DMS53 treated with DMSO at 0.1 percent for 48 hours (cell line): Measurements from ENCODE around the gene EIF4G3.

Experiments used
- DNase-seq: peaks from one replicate; lab custom pipeline; 2025; ENCODE audit not compliant: unreplicated experiment; lab: John Stamatoyannopoulos, UW

EIF4G3 gene

DNA sequence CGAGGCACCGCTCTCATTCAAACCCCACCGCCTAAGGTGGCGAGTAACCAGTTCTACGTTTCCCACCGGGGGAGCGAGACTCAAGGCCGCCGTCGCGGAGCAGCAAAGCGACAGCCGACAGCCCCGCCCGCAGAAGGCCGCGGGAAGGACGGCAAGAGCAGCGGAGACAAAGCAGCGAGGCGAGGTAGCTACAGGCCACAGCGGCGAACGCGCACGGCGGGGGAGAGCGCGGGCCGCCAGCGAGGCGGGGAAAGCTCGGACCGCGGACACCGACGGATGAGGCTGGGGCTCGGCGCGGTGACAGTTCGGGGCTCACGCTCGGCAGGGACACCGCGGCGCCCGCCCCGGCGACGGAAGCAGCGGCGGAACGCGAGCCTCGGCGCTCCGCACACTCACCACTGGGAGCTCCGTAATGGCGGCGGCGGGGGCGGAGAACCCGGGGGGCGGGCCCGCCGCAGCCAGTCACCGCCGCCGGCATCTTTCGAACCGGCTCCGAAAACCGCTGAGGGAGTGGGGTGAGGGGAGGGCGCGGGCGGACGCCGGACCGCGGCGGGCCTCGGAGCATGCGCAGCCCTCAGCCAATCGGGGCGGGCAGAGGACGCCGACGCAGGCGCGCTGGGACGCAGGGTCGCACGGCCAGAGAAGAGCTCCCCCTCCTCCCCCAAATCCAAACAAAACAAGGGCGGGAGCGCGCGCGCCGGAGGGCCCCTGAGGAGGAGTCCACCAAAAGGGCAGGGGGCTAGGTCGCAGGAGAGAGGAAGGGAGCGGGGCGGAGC lies 390.3 kb downstream of the EIF4G3 start:
- DNase-seq = peak; percentile 92

DNA sequence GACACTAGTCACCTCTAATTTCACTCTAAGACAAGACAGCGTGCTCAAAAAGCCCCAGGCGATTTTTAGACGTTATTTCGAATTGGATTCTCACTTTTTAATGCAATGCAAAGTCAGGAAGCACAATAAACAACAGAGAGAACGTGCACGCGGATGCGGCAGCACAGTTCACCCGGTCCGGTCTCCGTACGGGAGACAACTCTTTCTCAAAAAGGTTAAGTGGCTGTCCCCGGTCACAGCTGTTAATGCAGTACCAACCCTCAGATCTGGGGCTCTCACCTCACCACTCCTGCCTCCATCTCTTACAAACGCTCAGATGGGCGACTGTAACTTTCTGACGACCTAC lies 390.8 kb downstream of the EIF4G3 start:
- DNase-seq = no peak

- no peak for DNase-seq
Measured at GRCh38 chr1:20775700-20776099, 401.0 kb downstream of the EIF4G3 start.

GRCh38 chr1:20771780-20772179 lies 404.9 kb downstream of the EIF4G3 start:
- DNase-seq = no peak

DNA sequence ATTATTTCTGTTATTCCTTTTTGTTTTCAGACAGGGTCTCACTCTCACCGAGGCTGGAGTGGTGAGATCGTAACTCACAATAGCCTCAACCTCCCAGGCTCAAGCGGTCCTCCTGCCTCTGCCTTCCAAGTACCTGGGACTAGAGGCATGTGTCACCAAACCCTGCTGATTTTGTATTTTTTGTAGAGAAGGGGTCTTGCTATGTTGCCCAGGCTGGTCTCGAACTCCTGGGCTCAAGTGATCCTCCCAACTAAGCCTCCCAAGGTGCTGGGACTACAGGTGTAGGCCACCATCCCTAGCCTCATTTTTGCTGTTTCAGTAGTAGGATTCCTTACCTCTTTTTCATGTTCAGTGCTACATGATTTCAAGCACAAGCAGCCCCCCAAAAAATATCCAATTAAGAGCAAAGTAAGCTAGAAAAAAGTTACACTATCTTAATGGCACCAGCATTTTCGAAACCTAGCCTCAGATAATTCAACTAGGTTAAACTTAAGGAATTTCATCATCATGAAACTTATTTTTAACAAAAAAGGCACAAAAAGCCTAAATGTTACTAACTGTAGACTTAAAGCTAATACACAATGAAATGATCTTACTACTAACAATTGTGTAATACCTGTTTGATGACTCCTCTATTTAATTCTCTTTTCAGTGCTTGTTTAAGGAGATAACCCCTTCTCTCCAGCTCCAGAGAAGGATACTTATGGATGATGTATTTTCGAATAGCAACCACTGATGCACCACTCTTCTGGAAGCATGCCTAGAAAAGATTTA lies 406.2 kb downstream of the EIF4G3 start:
- DNase-seq = no peak

DNA sequence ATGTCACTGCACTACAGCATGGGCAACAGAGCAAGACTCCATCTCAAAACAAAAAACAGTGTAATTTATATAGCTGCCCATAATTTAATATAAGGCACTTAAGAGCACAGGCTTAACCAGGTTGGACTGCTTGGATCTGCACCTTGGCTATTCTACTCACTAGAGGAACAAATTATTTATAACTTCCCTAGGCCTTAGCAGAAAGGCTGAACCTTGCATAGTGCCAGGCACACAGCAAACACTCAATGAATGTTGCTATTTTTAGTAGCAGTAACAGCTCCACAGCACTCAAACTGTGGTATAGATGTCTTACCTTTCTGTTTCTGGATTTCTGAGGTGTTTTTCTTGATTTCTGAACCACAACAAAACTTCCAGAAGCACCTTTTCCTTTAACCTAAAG lies 409.4 kb downstream of the EIF4G3 start:
- no peak for DNase-seq

DNA sequence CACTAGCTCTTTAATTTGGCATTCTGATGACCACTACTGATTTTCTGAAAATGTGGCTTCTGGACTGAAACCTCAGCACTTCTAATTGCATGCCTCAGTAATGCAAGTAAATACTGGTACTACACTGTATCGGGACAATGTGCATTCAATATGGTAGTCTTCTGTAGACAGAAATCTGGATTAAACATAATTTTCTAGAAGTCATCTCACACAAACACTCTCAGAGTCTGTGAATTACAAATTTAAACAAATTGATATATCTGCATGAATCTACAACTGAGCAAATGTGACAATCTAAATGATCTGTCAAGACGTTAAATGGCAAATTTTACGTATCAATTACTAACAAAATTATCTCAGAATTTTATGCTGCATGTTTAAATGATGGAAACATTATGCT lies 413.3 kb downstream of the EIF4G3 start:
- DNase-seq = no peak

DNA sequence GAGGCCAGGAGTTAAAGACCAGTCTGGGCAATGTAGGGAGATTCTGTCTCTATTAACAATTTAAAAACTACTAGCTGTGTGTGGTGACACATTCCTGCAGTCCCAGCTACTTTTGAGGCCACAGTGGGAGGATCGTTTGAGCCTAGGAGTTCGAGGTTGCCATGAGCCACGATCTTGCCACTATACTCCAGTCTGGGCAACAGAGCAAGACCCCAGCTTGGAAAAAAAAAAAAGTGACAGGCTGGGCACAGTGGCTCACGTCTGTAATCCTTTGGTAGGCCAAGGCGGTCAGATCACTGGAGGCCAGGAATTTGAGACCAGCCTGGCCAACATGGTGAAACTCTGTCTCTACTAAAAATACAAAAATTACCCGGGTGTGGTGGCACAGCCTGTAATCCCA lies 416.4 kb downstream of the EIF4G3 start:
- DNase-seq = no peak
